ENCODE results near the gene KIF3B.

Gene KIF3B

DNA sequence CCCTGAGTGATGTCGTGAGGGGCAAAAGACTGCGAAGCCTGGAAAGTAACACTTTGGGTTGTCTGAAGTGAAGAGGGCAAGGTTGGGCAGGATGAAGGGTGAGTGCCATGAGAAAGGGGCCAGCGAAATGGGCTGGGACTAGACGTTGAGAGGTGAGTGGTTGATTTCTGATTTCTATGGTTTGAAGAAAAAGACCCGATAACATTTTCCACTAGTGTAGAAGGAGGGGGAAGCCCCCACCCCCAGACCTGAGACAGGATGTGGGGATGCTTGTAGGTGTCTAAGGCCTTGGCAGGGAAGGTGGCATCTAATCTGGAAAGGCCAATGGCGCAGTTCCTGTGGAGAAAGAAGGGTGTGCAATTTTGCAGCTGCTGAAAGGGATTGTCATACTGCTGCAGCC, 25.3 kb upstream of the KIF3B start:
- TF ChIP-seq, protein P1, sequence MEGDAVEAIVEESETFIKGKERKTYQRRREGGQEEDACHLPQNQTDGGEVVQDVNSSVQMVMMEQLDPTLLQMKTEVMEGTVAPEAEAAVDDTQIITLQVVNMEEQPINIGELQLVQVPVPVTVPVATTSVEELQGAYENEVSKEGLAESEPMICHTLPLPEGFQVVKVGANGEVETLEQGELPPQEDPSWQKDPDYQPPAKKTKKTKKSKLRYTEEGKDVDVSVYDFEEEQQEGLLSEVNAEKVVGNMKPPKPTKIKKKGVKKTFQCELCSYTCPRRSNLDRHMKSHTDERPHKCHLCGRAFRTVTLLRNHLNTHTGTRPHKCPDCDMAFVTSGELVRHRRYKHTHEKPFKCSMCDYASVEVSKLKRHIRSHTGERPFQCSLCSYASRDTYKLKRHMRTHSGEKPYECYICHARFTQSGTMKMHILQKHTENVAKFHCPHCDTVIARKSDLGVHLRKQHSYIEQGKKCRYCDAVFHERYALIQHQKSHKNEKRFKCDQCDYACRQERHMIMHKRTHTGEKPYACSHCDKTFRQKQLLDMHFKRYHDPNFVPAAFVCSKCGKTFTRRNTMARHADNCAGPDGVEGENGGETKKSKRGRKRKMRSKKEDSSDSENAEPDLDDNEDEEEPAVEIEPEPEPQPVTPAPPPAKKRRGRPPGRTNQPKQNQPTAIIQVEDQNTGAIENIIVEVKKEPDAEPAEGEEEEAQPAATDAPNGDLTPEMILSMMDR (IDR thresholded peaks at IDR 0.05), result no peak

DNA sequence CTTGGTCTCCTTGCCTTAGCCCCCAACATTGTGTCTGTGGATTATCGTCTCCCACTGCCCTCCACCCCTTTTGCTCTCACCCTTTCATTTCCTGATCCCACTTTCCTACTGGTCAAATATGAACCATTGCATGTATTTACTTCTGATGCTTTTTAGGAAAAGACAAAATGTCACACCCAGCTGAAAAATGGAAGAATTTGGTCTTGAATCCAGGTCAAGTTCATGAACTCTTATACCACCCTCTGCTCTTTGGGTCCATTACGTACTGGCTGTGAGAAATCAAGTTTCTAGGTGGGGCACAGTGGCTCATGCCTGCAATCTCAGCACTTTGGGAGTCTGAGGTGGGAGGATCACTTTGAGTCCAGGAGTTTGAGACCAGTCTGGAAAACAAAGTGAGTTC, 15.8 kb upstream of the KIF3B start:
- TF ChIP-seq, protein P1 (IDR thresholded peaks at IDR 0.05), result no peak

DNA sequence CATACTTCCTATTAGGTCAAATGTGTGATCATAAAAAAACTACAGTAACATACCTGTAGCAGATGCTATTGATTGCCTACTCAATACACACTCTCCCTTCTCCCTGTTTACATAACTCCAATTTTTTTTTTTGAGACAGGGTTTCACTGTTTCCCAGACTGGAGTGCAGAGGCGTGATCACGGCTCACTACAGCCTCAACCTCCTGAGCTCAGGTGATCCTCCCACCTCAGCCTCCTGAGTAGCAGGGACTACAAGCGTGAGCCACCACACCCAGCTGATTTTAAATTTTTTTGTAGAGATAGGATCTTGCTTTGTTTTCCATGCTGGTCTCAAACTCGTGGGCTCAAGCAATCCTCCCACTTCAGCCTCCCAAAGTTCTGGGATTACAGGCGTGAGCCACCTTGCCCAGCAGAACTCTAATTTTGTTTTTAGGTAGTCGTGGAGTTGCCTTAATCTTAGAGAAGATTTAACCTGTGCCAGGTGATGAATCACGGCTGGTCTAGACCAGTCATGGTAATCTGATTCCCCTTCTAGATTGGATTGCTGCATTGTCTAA, 14.0 kb upstream of the KIF3B start:
- TF ChIP-seq, protein P1 (IDR thresholded peaks at IDR 0.05), result no peak

DNA sequence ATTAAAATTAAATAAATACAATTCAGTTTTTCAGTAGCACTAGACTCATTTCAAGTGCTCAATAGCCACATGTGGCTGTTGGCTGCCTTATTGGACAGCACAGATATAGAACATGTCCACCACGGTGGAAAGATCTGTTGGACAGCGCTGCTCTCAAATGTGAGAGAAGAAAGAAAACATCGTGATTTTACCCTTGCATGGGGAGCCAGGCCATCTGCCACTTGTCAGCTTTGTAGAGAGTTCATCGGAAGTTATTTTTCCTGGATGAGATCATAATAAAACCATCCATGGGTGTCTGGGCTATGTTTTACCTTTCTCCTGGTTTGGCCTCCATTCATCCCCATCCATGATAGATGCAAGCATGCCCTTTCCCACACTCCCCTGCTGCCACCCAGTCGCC, 5.8 kb upstream of the KIF3B start:
- TF ChIP-seq, protein P1 (IDR thresholded peaks at IDR 0.05), result no peak

DNA sequence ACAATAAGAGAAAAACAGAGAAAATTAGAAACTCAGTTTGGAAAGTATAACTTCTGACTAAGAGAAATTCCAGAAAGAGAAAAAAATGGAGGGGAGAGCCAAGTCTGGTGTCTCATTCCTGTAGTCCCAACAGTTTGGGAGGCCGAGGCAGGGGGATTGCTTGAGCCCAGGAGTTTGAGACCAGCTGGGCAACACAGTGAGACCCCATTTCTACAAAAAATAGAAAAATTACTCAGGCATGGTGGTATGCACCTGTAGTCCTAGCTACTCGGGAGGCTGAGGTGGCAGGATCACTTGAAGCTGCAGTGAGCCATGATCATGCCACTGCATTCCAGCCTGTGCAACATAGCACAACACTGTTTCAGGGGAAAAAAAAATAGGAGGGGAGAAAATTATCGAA, 3.1 kb upstream of the KIF3B start:
- TF ChIP-seq, protein P1 (IDR thresholded peaks at IDR 0.05), result no peak

DNA sequence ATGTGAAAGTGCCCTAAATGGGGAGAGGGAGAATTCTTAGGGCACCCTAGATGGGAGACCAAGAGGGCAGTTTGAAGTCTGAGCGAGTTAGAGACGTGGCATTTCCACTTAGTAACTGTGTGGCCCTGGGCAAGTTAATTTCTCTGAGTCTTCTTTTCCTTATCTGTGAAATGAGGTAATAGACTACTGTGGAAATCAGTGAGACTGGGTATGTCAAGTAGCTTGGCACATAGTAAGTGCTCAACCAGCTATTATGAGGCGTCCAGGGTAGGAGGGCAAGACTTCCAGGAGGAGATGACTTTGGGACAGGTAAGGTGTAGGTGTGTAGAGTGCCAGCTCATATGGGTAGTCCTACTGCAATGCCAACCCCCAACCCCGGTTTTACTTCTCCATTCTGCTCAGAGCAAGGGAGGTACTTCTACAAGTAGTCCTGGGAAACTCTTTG, 770 bp downstream of the KIF3B start:
- TF ChIP-seq, protein P1 (IDR thresholded peaks at IDR 0.05), result no peak

DNA sequence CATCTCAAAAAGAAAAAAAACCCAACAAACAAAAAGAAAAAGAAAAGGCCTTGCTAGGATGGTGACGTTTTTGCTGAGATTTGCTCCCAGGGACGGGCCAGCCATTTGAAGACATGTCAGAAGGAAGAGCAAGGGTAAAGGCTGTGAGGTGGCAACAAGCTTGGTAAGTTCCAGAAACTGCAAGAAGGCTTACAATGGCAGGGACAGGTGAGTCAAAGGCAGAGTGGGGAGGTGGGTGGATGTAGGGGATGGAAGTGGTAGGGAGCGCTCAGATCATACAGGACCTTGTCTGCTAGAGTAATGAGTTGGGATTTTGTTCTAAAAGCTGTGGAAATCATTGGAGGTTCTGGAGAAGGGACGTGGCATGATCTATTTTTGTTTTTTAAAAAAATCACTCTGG, 4.3 kb downstream of the KIF3B start:
- TF ChIP-seq, protein P1 (IDR thresholded peaks at IDR 0.05), result no peak

DNA sequence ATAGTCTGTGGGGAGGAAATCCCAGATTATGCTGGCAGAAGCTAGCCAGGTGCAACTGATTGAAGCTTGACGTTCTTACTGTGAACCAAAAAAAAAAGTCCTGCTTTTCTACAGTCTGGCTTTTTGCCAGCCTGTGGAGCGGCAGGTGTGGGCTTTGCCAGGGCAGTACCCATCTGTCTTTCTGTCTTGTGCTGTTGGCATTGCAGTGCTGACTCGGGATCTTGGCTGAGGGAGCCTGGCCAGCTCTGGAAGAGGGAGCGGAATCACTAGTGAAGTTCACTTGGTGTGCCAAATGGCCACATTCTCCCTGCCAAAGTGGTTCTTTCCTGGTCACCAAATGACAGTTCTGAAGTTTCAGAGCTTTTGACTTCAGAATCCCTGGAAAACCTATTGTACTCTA, 5.0 kb downstream of the KIF3B start:
- TF ChIP-seq, protein P1 (IDR thresholded peaks at IDR 0.05), result no peak
